ENCODE measurements around the gene CLEC3A.

DNA sequence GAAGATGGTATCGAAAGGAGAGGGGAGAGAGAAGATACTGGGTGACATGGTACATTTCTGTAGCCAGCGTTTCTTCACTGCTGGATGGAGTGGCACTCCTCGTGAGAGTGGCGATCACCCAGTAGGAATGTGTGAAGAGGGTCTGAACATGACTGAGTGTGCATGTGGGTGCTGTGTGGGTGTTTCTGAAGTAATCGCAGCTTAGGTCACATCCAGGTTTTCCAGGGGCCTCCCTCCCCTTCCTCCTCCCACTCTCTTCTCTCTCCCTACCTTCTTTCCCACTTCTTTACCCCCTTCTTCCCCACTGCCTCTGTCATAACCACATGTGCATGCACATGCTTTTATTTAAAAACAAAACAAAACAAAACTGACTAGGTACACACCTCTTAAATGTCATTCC lies 1.8 kb downstream of the CLEC3A start:
- TF ChIP-seq, protein P1, sequence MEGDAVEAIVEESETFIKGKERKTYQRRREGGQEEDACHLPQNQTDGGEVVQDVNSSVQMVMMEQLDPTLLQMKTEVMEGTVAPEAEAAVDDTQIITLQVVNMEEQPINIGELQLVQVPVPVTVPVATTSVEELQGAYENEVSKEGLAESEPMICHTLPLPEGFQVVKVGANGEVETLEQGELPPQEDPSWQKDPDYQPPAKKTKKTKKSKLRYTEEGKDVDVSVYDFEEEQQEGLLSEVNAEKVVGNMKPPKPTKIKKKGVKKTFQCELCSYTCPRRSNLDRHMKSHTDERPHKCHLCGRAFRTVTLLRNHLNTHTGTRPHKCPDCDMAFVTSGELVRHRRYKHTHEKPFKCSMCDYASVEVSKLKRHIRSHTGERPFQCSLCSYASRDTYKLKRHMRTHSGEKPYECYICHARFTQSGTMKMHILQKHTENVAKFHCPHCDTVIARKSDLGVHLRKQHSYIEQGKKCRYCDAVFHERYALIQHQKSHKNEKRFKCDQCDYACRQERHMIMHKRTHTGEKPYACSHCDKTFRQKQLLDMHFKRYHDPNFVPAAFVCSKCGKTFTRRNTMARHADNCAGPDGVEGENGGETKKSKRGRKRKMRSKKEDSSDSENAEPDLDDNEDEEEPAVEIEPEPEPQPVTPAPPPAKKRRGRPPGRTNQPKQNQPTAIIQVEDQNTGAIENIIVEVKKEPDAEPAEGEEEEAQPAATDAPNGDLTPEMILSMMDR (optimal IDR thresholded peaks at IDR 0.05 in 1 of 3, IDR thresholded peaks at IDR 0.05 in 1 of 3, conservative IDR thresholded peaks at IDR 0.05 in 1 of 3; ENCODE audit: extremely low read depth in 1 of 3, insufficient read depth in 2 of 3, low read length in 3 of 3): no peak
- no peak for TF ChIP-seq EZH2 (IDR thresholded peaks at IDR 0.05; ENCODE audit: low read length)
